ENCODE measurements around the gene NKX2-1.

The NKX2-1 gene

DNA sequence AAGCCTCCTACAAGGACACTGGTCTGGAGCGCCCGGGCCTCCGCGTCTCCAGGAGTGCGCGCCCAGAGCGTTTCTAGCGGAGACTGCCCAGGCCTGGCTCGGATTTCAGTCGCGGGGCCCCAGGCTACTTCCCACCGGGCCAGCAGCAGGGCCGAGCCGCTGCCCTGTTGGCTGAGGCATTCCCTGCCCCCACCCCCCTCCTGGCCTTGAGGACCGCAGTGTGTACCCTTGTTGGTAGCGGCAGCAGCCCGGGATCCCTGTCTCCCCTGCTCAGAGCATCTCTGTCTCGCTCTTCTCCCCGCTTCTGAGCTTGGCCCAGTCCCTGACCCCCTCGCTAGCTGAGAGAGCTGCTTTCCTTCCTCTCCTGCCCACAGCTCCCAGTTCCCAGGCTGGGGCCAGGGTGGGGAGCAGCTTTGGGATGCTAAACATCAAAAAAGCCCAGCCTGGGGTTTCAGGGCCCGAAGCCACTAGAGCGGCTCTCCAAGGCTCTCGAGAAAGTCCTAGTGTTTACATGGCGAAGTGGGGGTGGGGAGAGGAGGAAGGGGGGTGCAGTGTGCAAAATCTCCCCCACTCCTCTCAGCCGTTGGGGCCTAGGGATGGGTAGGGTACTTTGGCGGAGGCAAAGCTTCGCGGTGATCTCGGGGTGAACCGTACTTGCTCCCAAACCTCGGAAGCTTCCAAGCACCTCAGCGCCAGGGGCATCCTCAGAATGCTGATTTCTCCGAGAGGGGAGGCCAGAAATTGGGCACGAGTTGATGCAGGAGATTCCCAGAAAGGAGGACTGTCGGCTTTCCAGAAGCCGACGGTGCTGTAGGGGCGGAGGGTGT lies 6.4 kb downstream of the NKX2-1 start:
- H3K79me2 ChIP-seq (ENCODE audit: control insufficient read depth, low read length) = no peaks in the 10 kb centered on the region
- no peaks in the 10 kb centered on the region for H3K36me3 ChIP-seq (ENCODE audit: control insufficient read depth, low read length)
- H3K27ac ChIP-seq (ENCODE audit: low read depth, low read length) = no peak overlapping the region
- H3F3A ChIP-seq (ENCODE audit: control insufficient read depth, insufficient read depth) = no peaks in the 10 kb centered on the region
- no peak overlapping the region for H3K4me3 ChIP-seq (ENCODE audit: low read length)
- H4K20me1 ChIP-seq (ENCODE audit: control insufficient read depth, insufficient read depth, low read depth, low read length) = no peaks in the 10 kb centered on the region
- no peaks in the 10 kb centered on the region; the same call in 1 of the 2 replicates for H3K9me3 ChIP-seq (ENCODE audit: control insufficient read depth, insufficient read depth, low read length)
- no peaks in the 10 kb centered on the region for H3K4me1 ChIP-seq (ENCODE audit: control insufficient read depth, low read length)
- H3K4me2 ChIP-seq (ENCODE audit: low read length) = no peak overlapping the region
- TF ChIP-seq, protein P1, sequence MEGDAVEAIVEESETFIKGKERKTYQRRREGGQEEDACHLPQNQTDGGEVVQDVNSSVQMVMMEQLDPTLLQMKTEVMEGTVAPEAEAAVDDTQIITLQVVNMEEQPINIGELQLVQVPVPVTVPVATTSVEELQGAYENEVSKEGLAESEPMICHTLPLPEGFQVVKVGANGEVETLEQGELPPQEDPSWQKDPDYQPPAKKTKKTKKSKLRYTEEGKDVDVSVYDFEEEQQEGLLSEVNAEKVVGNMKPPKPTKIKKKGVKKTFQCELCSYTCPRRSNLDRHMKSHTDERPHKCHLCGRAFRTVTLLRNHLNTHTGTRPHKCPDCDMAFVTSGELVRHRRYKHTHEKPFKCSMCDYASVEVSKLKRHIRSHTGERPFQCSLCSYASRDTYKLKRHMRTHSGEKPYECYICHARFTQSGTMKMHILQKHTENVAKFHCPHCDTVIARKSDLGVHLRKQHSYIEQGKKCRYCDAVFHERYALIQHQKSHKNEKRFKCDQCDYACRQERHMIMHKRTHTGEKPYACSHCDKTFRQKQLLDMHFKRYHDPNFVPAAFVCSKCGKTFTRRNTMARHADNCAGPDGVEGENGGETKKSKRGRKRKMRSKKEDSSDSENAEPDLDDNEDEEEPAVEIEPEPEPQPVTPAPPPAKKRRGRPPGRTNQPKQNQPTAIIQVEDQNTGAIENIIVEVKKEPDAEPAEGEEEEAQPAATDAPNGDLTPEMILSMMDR (IDR thresholded peaks at IDR 0.05; ENCODE audit: low read depth, low read length, poor library complexity, severe bottlenecking) = no peak
- H3K27me3 ChIP-seq (ENCODE audit: control insufficient read depth, low read length) = no peaks in the 10 kb centered on the region
- H3K9me2 ChIP-seq (replicated peaks; ENCODE audit: control insufficient read depth, low read length) = no peaks in the 10 kb centered on the region

DNA sequence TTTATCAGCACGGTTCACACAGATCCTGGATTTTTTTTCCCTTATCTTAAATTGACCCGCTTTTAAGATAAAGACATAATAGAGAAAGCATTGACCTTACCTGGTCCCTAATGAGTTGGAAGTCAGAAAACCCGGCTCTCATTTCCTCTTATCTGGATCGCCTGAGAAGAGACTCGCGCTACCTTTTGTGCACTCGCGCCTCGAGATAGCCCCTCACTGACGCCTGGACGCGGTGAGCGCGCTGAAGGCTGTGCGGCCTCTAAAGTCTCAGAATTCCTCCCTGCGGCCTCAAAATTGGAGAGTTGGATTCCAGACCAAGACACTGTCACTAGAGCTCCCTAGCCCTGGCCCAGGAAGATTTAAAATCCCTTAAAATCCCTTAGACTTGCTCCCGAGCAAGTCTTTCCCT lies 7.0 kb downstream of the NKX2-1 start:
- H3K9me3 ChIP-seq (ENCODE audit: control insufficient read depth, insufficient read depth, low read length) = no peaks in the 10 kb centered on the region; the same call in 1 of the 2 replicates
- H4K20me1 ChIP-seq (ENCODE audit: control insufficient read depth, insufficient read depth, low read depth, low read length) = no peaks in the 10 kb centered on the region
- no peak for TF ChIP-seq EZH2phosphoT487 (IDR thresholded peaks at IDR 0.05; ENCODE audit: borderline replicate concordance, low read length)
- no peaks in the 10 kb centered on the region for H3K36me3 ChIP-seq (ENCODE audit: control insufficient read depth, low read length)
- H3K4me1 ChIP-seq (ENCODE audit: control insufficient read depth, low read length) = no peaks in the 10 kb centered on the region
- H3F3A ChIP-seq (ENCODE audit: control insufficient read depth, insufficient read depth) = no peaks in the 10 kb centered on the region
- no peak overlapping the region for H3K27ac ChIP-seq (ENCODE audit: low read depth, low read length)
- no peaks in the 10 kb centered on the region for H3K79me2 ChIP-seq (ENCODE audit: control insufficient read depth, low read length)
- no peaks in the 10 kb centered on the region for H3K27me3 ChIP-seq (ENCODE audit: control insufficient read depth, low read length)
- H3K9me2 ChIP-seq (replicated peaks; ENCODE audit: control insufficient read depth, low read length) = no peaks in the 10 kb centered on the region
- H3K4me2 ChIP-seq (ENCODE audit: low read length) = no peak overlapping the region
- no peak overlapping the region for H3K4me3 ChIP-seq (ENCODE audit: low read length)

DNA sequence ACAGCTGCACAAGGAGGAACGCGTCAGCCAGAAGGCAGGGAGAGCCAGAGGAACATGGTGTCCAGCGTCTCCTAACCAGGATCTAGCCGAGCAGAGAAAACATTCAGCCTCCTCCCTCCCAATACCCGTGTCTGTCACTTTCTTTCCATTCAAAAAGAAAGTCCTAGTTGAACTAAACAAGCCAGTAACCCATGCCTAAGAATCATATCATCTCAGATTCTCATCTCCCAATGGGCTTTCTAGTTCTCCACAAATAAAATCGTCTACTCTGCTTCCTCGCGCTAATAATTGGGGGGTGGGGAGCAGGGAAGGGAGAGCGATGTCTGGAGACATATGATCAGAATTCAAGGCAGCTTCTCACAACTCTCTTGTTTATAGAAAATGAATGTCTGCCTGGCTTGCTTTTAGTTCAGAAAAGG lies 7.4 kb downstream of the NKX2-1 start:
- no peaks in the 10 kb centered on the region; the same call in 1 of the 2 replicates for H3K9me3 ChIP-seq (ENCODE audit: control insufficient read depth, insufficient read depth, low read length)
- no peak for TF ChIP-seq EZH2phosphoT487 (IDR thresholded peaks at IDR 0.05; ENCODE audit: borderline replicate concordance, low read length)
- no peak overlapping the region for H3K27ac ChIP-seq (ENCODE audit: low read depth, low read length)
- H3K4me3 ChIP-seq (ENCODE audit: low read length) = no peak overlapping the region
- no peaks in the 10 kb centered on the region for H3K9me2 ChIP-seq (replicated peaks; ENCODE audit: control insufficient read depth, low read length)
- no peaks in the 10 kb centered on the region for H3K36me3 ChIP-seq (ENCODE audit: control insufficient read depth, low read length)
- H3K4me2 ChIP-seq (ENCODE audit: low read length) = no peak overlapping the region
- H3K4me1 ChIP-seq (ENCODE audit: control insufficient read depth, low read length) = no peaks in the 10 kb centered on the region
- no peaks in the 10 kb centered on the region for H3K27me3 ChIP-seq (ENCODE audit: control insufficient read depth, low read length)
- no peaks in the 10 kb centered on the region for H4K20me1 ChIP-seq (ENCODE audit: control insufficient read depth, insufficient read depth, low read depth, low read length)
- no peaks in the 10 kb centered on the region for H3F3A ChIP-seq (ENCODE audit: control insufficient read depth, insufficient read depth)
- H3K79me2 ChIP-seq (ENCODE audit: control insufficient read depth, low read length) = no peaks in the 10 kb centered on the region

DNA sequence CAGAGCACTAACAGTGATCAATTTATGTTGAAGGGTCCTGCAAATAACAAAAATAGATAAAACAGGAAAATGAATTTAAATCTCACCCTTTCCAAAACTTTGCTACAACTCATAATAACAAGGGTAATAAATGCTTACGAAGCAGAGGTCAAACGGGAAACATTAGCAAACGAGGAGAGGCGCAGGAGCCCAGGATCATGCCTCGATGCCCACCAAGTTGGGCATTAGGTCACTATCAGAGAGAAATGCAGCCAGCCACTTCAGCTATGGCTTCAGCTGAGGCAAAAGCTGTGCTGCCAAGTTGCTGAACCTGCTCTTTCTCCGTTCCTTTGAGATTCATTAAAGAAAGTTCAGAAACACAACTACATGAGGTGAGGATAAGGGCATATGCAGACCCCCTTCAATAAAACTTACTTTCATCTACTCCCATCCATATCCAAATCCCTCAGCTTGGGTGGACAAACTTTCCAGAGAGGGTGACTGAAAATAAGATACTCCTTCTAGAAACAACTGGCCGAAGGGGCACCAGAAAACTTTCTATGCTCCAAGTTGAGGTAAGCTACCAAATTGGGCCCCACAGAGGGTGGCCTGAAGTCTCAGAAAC lies 7.9 kb downstream of the NKX2-1 start:
- no peak for TF ChIP-seq EZH2phosphoT487 (IDR thresholded peaks at IDR 0.05; ENCODE audit: borderline replicate concordance, low read length)
- TF ChIP-seq, protein P1 (IDR thresholded peaks at IDR 0.05; ENCODE audit: low read depth, low read length, poor library complexity, severe bottlenecking) = no peak
- peaks cover 2% of the 10 kb centered on the region; the same call in 1 of the 2 replicates for H3K9me3 ChIP-seq (ENCODE audit: control insufficient read depth, insufficient read depth, low read length)

More for the DNA sequence above, 7.9 kb downstream of the NKX2-1 start:
- no peaks in the 10 kb centered on the region for H3F3A ChIP-seq (ENCODE audit: control insufficient read depth, insufficient read depth)
- H3K4me1 ChIP-seq (ENCODE audit: control insufficient read depth, low read length) = no peaks in the 10 kb centered on the region
- H3K79me2 ChIP-seq (ENCODE audit: control insufficient read depth, low read length) = no peaks in the 10 kb centered on the region
- no peaks in the 10 kb centered on the region for H4K20me1 ChIP-seq (ENCODE audit: control insufficient read depth, insufficient read depth, low read depth, low read length)
- H3K4me3 ChIP-seq (ENCODE audit: low read length) = no peak overlapping the region
- H3K36me3 ChIP-seq (ENCODE audit: control insufficient read depth, low read length) = no peaks in the 10 kb centered on the region
- H3K27me3 ChIP-seq (ENCODE audit: control insufficient read depth, low read length) = no peaks in the 10 kb centered on the region
- H3K4me2 ChIP-seq (ENCODE audit: low read length) = no peak overlapping the region
- no peaks in the 10 kb centered on the region for H3K9me2 ChIP-seq (replicated peaks; ENCODE audit: control insufficient read depth, low read length)
- no peak overlapping the region for H3K27ac ChIP-seq (ENCODE audit: low read depth, low read length)
